HG02571 (cell line): ENCODE results near the gene OR2J3.
"Not testable (repeated sequence)": the region's sequence is repeated elsewhere in the genome, so short reads cannot be mapped to it uniquely, and the experiment has no call there.

Experiments
- ATAC-seq: cut with Tn5 transposase; IDR thresholded peaks from one replicate; pipeline ENCODE4 v1.9.1; 2021; ENCODE audit warnings: mild to moderate bottlenecking, moderate library complexity; ENCODE audit not compliant: unreplicated experiment

Gene OR2J3

GRCh38 chr6:29159922-29160321 lies 52.1 kb downstream of the OR2J3 start:
- not testable (repeated sequence) for ATAC-seq
